CD14-positive monocyte (primary cell): ENCODE results near the gene PTGER1. TPM values are rescaled to one million over a fixed set of nuclear protein-coding genes. Genes with fewer than 3 reads are reported as not detected.
A peak's percentile ranks its signal among the peaks of the same experiment; 100 is the strongest.

Experiments used
- DNase-seq, 3 donors: peaks; one replicate each; pipeline ENCODE4 v3.0.0-alpha.2; 2011 to 2022
- H2AFZ ChIP-seq: 2 replicates; pipeline ENCODE4 v1.6.0; 2012; ENCODE audit warnings: mild to moderate bottlenecking, low read depth, low read length, inconsistent platforms; ENCODE audit not compliant: insufficient read depth, poor library complexity, severe bottlenecking
- H3K27ac ChIP-seq, 2 donors: 1 replicate in 1 of 2; 2 replicates in 1 of 2; pipeline ENCODE4 v1.5.1; 2012 to 2013; ENCODE audit warnings: low read length in 2 of 2, control low read depth in 1 of 2, inconsistent platforms in 1 of 2, low read depth in 1 of 2, mild to moderate bottlenecking in 1 of 2
- H3K27me3 ChIP-seq, 2 donors: one replicate each; pipeline versions ENCODE4 v1.6.0 to v1.6.1; 2011 to 2013; ENCODE audit warnings: low read length in 2 of 2; ENCODE audit not compliant: control insufficient read depth in 2 of 2, insufficient read depth in 2 of 2
- H3K36me3 ChIP-seq, 2 donors: replicated peaks in 1 of 2; 1 replicate in 1 of 2; 2 replicates in 1 of 2; pipeline versions ENCODE4 v1.5.1 to v1.6.1; 2012 to 2013; ENCODE audit warnings: low read length in 2 of 2, control low read depth in 1 of 2, inconsistent platforms in 1 of 2, mild to moderate bottlenecking in 1 of 2; ENCODE audit not compliant: insufficient read depth in 2 of 2, control insufficient read depth in 1 of 2
- H3K4me1 ChIP-seq, 2 donors: 1 replicate in 1 of 2; 2 replicates in 1 of 2; pipeline versions ENCODE4 v1.5.1 to v1.6.1; 2012 to 2013; ENCODE audit warnings: low read length in 2 of 2, control low read depth in 1 of 2, inconsistent platforms in 1 of 2, mild to moderate bottlenecking in 1 of 2, moderate library complexity in 1 of 2; ENCODE audit not compliant: insufficient read depth in 2 of 2, control insufficient read depth in 1 of 2
- H3K4me2 ChIP-seq: replicated peaks from 2 replicates; pipeline ENCODE3; 2012; ENCODE audit warnings: low read length, moderate library complexity, mild to moderate bottlenecking; ENCODE audit not compliant: poor library complexity, severe bottlenecking; ENCODE audit errors: extremely low read depth
- H3K4me3 ChIP-seq, 3 experiments: fragments of 200-600 bp in 1 of 3; sonication (generic) in 1 of 3; replicated peaks in 1 of 3; 1 replicate in 2 of 3; 2 replicates in 1 of 3; pipeline ENCODE4 v1.5.1; 2011 to 2013; ENCODE audit warnings: low read length in 3 of 3, mild to moderate bottlenecking in 3 of 3, control low read depth in 2 of 3, low read depth in 2 of 3, inconsistent platforms in 1 of 3, moderate library complexity in 1 of 3
- H3K79me2 ChIP-seq: 2 replicates; pipeline ENCODE4 v1.6.0; 2012; ENCODE audit warnings: mild to moderate bottlenecking, control low read depth, inconsistent platforms, low read length, moderate library complexity; ENCODE audit not compliant: insufficient read depth
- H3K9ac ChIP-seq: 2 replicates; pipeline ENCODE4 v1.6.0; 2017; ENCODE audit warnings: low read length, mild to moderate bottlenecking; ENCODE audit not compliant: insufficient read depth, poor library complexity, severe bottlenecking
- H3K9me3 ChIP-seq, 2 donors: replicated peaks in 1 of 2; 1 replicate in 1 of 2; 2 replicates in 1 of 2; pipeline versions ENCODE4 v1.5.1 to v1.6.1; 2012 to 2013; ENCODE audit warnings: low read length in 2 of 2, control low read depth in 1 of 2; ENCODE audit not compliant: control insufficient read depth in 1 of 2, insufficient read depth in 1 of 2
- H4K20me1 ChIP-seq: 2 replicates; pipeline ENCODE4 v1.6.0; 2012; ENCODE audit warnings: mild to moderate bottlenecking, low read length, control low read depth, moderate library complexity; ENCODE audit not compliant: insufficient read depth
- H3K27ac Mint-ChIP-seq, 7 donors: one replicate each; pipeline ENCODE4 v1.8.0; 2020; ENCODE audit warnings: mild to moderate bottlenecking in 7 of 7, mixed read lengths in 7 of 7, moderate library complexity in 6 of 7, inconsistent platforms in 2 of 7
- H3K27me3 Mint-ChIP-seq, 3 donors: one replicate each; pipeline ENCODE4 v1.8.0; 2021 to 2022; ENCODE audit warnings: low read depth in 3 of 3, mild to moderate bottlenecking in 3 of 3, mixed read lengths in 3 of 3, moderate library complexity in 3 of 3, inconsistent platforms in 1 of 3
- H3K36me3 Mint-ChIP-seq, 2 donors: one replicate each; pipeline ENCODE4 v1.8.0; 2020; ENCODE audit warnings: mixed read lengths in 2 of 2, inconsistent platforms in 1 of 2, mild to moderate bottlenecking in 1 of 2
- H3K4me1 Mint-ChIP-seq: one replicate; pipeline ENCODE4 v1.8.0; 2020; ENCODE audit warnings: mild to moderate bottlenecking, mixed read lengths
- H3K4me3 Mint-ChIP-seq, 2 donors: one replicate each; pipeline ENCODE4 v1.8.0; 2020; ENCODE audit warnings: mild to moderate bottlenecking in 2 of 2, mixed read lengths in 2 of 2, moderate library complexity in 1 of 2
- H3K9me3 Mint-ChIP-seq, 7 donors: one replicate each; pipeline ENCODE4 v1.8.0; 2020 to 2022; ENCODE audit warnings: mixed read lengths in 7 of 7, mild to moderate bottlenecking in 6 of 7, moderate library complexity in 6 of 7, inconsistent platforms in 2 of 7
- CTCF ChIP-seq: fragments of 200-600 bp; IDR thresholded peaks from one replicate; pipeline ENCODE4 v1.8.0; 2022; ENCODE audit warnings: antibody characterized with exemption, mild to moderate bottlenecking
- WGBS: methylation state at CpG from one replicate; pipeline ENCODE4 v1.1.5; 2013; ENCODE audit warnings: missing lambda C conversion rate; ENCODE audit not compliant: insufficient coverage; 5-methylcytosine and 5-hydroxymethylcytosine counted together
- intact Hi-C, 2 donors: fragments of 100-400 bp; cut with micrococcal nuclease; formaldehyde crosslinking; loops; one replicate each; pipeline versions ENCODE4 v1.15.0 to v1.15.1; 2023
- polyA plus RNA-seq, 3 donors: library from polyadenylated mRNA; depleted of rRNA in 1 of 3; unstranded in 2 of 3; stranded (reverse) in 1 of 3; fragments of 300-500 nt in 2 of 3; fragments of >200 nt in 1 of 3; fragmentation: Illumina TruSeq in 2 of 3; gene quantifications; 1 replicate in 2 of 3; 2 replicates in 1 of 3; pipeline ENCODE4 v1.2.3, GENCODE V29; 2012 to 2021

The PTGER1 gene
- polyA plus RNA-seq, 3 donors, result not detected

GRCh38 chr19:14471436-14472187 is 3.5 kb downstream of the PTGER1 start:
- 75% methylated on average over 41 of the region's 46 CpGs for WGBS
- peak overlapping the region in 1 of 2 donors; percentile 42 for H3K4me3 Mint-ChIP-seq
- Histone ChIP-seq H3K9ac (no peak overlapping the region), H4K20me1 (peaks cover 56% of the 10 kb centered on the region), H3K4me1 (peaks cover 33 to 50% of the 10 kb centered on the region in 2 donors), H3K27me3 (peaks cover 18 to 37% of the 10 kb centered on the region in 2 donors), H3K9me3 (peaks cover 0 to 5% of the 10 kb centered on the region in 2 donors), H3K27ac (no peak overlapping the region), H3K4me2 (peak overlapping the region; percentile 48), H3K36me3 (peaks cover 40 to 49% of the 10 kb centered on the region in 2 donors), H3K79me2 (no peaks in the 10 kb centered on the region), H2AFZ (no peak overlapping the region), H3K4me3 (no peak overlapping the region)
- no peak overlapping the region for H3K27ac Mint-ChIP-seq
- peaks cover 45 to 58% of the 10 kb centered on the region in 2 donors for H3K36me3 Mint-ChIP-seq
- H3K4me1 Mint-ChIP-seq, result peaks cover 33% of the 10 kb centered on the region
- no peak for DNase-seq
- intact Hi-C loops, result loop anchor here in 1 of 2 donors (2.0 to 10.0 kb wide), 2 partner anchors 39 to 277 kb away; partner anchors contain the start of gene PKN1
- peaks cover 29 to 49% (median 34%) of the 10 kb centered on the region in 3 donors for H3K27me3 Mint-ChIP-seq
- H3K9me3 Mint-ChIP-seq, result peaks cover 0 to 12% (median 4%) of the 10 kb centered on the region in 7 donors
- no peak for TF ChIP-seq CTCF

GRCh38 chr19:14470031-14470876 is 4.9 kb downstream of the PTGER1 start:
- H3K4me1 Mint-ChIP-seq, result peaks cover 20% of the 10 kb centered on the region
- no peak overlapping the region for H3K4me3 Mint-ChIP-seq
- peaks cover 56% of the 10 kb centered on the region for H4K20me1 ChIP-seq
- H3K4me2 ChIP-seq, result no peak overlapping the region
- no peak overlapping the region for H3K9ac ChIP-seq
- H3K27me3 ChIP-seq, result peaks cover 18 to 24% of the 10 kb centered on the region in 2 donors
- peaks cover 50 to 71% of the 10 kb centered on the region in 2 donors for H3K36me3 Mint-ChIP-seq
- H3K27ac ChIP-seq, result no peak overlapping the region
- no peak overlapping the region for H3K27ac Mint-ChIP-seq
- no peak overlapping the region for H3K4me3 ChIP-seq
- peaks cover 19 to 37% of the 10 kb centered on the region in 2 donors for H3K4me1 ChIP-seq
- H3K36me3 ChIP-seq, result peaks cover 50 to 62% of the 10 kb centered on the region in 2 donors
- 92% methylated on average over 18 of the region's 32 CpGs for WGBS
- DNase-seq, result no peak
- no peaks in the 10 kb centered on the region for H3K79me2 ChIP-seq
- peaks cover 0 to 5% of the 10 kb centered on the region in 2 donors for H3K9me3 ChIP-seq
- no peak for TF ChIP-seq CTCF
- H3K9me3 Mint-ChIP-seq, result peaks cover 0 to 12% (median 4%) of the 10 kb centered on the region in 7 donors
- no peak overlapping the region for H2AFZ ChIP-seq
- peaks cover 19 to 36% (median 24%) of the 10 kb centered on the region in 3 donors for H3K27me3 Mint-ChIP-seq
- intact Hi-C loops, result loop anchor here in 1 of 2 donors (10.0 kb wide), 1 partner anchor 275 kb away; no protein-coding TSS in a partner anchor
